HL-60 (cell line): ENCODE measurements around the gene SPATA13.

Experiments
- DNase-seq, 2 experiments: peaks; one replicate each; pipeline ENCODE4 v3.0.0-alpha.2; 2010 to 2020; ENCODE audit warnings: low read depth in 1 of 2, low spot score in 1 of 2
- H3K27ac ChIP-seq: fragments of 250-450 bp; sonication (Bioruptor Pico); replicated peaks from 2 replicates; pipeline ENCODE4 v1.5.1; 2020; ENCODE audit warnings: mild to moderate bottlenecking, moderate library complexity
- H3K27me3 ChIP-seq: fragments of 250-450 bp; sonication (Bioruptor Pico); 2 replicates; pipeline ENCODE4 v1.5.1; 2021; ENCODE audit warnings: mild to moderate bottlenecking, moderate library complexity; ENCODE audit not compliant: insufficient read depth, poor library complexity, severe bottlenecking
- H3K4me3 ChIP-seq: replicated peaks from 2 replicates; pipeline ENCODE4 v1.5.1; 2011; ENCODE audit warnings: mild to moderate bottlenecking, control low read depth, low read length; ENCODE audit not compliant: insufficient read depth
- GABPA ChIP-seq: IDR thresholded peaks from 2 replicates; pipeline ENCODE4 v1.6.1; 2012; ENCODE audit warnings: low read depth
- POLR2AphosphoS5 ChIP-seq: IDR thresholded peaks from 2 replicates; pipeline ENCODE4 v1.6.1; 2012; ENCODE audit warnings: low read depth
- SPI1 ChIP-seq: IDR thresholded peaks from 2 replicates; pipeline ENCODE4 v1.6.1; 2012; ENCODE audit warnings: low read depth, mild to moderate bottlenecking, borderline replicate concordance
- TF ChIP-seq, protein P1 (sequence below): IDR thresholded peaks from one replicate; pipeline ENCODE4 v1.5.1; 2011; ENCODE audit warnings: low read length, control low read depth, inconsistent platforms; ENCODE audit not compliant: insufficient read depth
- TF ChIP-seq, protein P2 (sequence below): IDR thresholded peaks from 2 replicates; pipeline ENCODE4 v1.6.1; 2012; ENCODE audit warnings: low read depth; ENCODE audit not compliant: insufficient replicate concordance

Gene SPATA13

DNA sequence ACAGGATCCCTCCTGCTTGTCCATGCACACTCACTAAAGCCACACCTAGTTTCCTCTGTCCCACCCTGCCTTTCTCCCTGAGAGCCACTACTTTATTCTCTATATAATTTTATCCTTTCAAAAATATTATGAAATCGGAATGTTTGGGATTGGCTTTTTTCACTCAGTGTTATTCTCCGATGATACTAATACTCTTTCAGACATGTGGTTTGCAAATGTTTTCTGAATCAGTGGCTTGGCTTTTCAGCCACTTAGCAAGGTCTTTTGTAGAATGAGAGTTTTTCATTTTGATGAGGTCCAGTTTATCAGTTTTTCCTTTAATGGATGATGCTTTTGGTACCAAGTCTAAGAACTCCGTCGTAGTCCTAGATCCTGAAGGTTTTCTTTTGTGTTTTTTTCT lies 11.6 kb downstream of the SPATA13 start:
- TF ChIP-seq POLR2AphosphoS5 (no peak), SPI1 (no peak), GABPA (no peak)
- TF ChIP-seq, protein P1, sequence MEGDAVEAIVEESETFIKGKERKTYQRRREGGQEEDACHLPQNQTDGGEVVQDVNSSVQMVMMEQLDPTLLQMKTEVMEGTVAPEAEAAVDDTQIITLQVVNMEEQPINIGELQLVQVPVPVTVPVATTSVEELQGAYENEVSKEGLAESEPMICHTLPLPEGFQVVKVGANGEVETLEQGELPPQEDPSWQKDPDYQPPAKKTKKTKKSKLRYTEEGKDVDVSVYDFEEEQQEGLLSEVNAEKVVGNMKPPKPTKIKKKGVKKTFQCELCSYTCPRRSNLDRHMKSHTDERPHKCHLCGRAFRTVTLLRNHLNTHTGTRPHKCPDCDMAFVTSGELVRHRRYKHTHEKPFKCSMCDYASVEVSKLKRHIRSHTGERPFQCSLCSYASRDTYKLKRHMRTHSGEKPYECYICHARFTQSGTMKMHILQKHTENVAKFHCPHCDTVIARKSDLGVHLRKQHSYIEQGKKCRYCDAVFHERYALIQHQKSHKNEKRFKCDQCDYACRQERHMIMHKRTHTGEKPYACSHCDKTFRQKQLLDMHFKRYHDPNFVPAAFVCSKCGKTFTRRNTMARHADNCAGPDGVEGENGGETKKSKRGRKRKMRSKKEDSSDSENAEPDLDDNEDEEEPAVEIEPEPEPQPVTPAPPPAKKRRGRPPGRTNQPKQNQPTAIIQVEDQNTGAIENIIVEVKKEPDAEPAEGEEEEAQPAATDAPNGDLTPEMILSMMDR, result no peak
- TF ChIP-seq, protein P2, sequence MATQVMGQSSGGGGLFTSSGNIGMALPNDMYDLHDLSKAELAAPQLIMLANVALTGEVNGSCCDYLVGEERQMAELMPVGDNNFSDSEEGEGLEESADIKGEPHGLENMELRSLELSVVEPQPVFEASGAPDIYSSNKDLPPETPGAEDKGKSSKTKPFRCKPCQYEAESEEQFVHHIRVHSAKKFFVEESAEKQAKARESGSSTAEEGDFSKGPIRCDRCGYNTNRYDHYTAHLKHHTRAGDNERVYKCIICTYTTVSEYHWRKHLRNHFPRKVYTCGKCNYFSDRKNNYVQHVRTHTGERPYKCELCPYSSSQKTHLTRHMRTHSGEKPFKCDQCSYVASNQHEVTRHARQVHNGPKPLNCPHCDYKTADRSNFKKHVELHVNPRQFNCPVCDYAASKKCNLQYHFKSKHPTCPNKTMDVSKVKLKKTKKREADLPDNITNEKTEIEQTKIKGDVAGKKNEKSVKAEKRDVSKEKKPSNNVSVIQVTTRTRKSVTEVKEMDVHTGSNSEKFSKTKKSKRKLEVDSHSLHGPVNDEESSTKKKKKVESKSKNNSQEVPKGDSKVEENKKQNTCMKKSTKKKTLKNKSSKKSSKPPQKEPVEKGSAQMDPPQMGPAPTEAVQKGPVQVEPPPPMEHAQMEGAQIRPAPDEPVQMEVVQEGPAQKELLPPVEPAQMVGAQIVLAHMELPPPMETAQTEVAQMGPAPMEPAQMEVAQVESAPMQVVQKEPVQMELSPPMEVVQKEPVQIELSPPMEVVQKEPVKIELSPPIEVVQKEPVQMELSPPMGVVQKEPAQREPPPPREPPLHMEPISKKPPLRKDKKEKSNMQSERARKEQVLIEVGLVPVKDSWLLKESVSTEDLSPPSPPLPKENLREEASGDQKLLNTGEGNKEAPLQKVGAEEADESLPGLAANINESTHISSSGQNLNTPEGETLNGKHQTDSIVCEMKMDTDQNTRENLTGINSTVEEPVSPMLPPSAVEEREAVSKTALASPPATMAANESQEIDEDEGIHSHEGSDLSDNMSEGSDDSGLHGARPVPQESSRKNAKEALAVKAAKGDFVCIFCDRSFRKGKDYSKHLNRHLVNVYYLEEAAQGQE, result no peak
- Histone ChIP-seq H3K4me3 (no peak overlapping the region), H3K27me3 (no peaks in the 10 kb centered on the region), H3K27ac (no peak overlapping the region)
- no peak for DNase-seq

DNA sequence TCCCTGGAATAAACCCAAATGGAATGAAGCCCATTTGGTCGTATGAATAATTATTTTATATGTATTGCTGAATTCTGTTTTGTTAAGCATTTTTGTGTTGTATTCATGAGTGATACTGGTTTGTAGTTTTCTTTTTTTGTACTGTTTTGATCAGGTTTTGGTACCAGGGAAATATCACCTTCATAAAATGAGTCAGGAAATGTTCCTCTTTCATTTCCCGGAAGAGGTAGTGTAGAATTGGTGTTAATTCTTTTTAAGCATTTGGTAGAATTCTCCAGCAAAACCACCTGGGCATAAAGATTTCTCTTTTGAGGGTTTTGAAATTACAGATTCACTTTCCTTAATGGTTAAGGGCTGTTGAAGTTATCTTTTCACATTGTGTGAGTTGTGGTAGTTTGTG lies 13.3 kb downstream of the SPATA13 start:
- Histone ChIP-seq H3K27ac (no peak overlapping the region), H3K27me3 (no peaks in the 10 kb centered on the region), H3K4me3 (no peak overlapping the region)
- TF ChIP-seq, protein P1, result no peak
- no peak for TF ChIP-seq SPI1
- TF ChIP-seq GABPA, result no peak
- TF ChIP-seq, protein P2, result no peak
- no peak for TF ChIP-seq POLR2AphosphoS5
- no peak for DNase-seq

DNA sequence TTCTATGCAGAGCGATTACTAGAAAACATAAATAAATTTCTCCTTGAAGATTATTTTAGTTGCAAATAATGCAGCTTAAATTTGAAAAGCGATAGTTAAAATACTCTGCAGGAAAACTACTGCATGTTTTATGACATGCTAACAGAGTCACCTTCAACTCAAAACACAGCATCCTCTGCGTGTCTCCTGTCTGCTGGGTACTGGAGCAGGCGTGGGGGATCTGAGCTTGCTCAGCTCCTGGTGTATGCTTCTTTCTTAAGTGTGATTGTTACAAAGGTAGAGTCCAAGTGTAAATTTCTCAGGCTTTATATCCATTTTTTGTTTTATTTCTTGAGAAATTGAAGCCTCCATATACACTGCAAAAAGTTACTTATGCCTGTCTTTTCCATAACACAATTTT lies 15.3 kb downstream of the SPATA13 start:
- H3K4me3 ChIP-seq, result no peak overlapping the region
- H3K27ac ChIP-seq, result no peak overlapping the region
- no peak for DNase-seq
- TF ChIP-seq SPI1 (no peak), POLR2AphosphoS5 (no peak), GABPA (no peak)
- TF ChIP-seq, protein P2, result no peak
- TF ChIP-seq, protein P1, result no peak
- no peaks in the 10 kb centered on the region for H3K27me3 ChIP-seq
